ENCODE results near the gene ACP4.
"Not testable (repeated sequence)": the region's sequence is repeated elsewhere in the genome, so short reads cannot be mapped to it uniquely, and the experiment has no call there.

Gene ACP4

GRCh38 chr19:50773454-50773853 lies 16.8 kb upstream of the ACP4 start:
- DNase-seq (ENCODE audit: low read depth, low spot score); H3K27ac ChIP-seq: not testable (repeated sequence)

- no peak for DNase-seq (ENCODE audit: low read depth, low spot score)
- no peak overlapping the region for H3K27ac ChIP-seq
Observed at GRCh38 chr19:50776131-50776530, 14.1 kb upstream of the ACP4 start.

- no peak overlapping the region for H3K27ac ChIP-seq
- no peak for DNase-seq (ENCODE audit: low read depth, low spot score)
Observed at GRCh38 chr19:50777261-50777660, 13.0 kb upstream of the ACP4 start.

- no peak overlapping the region for H3K27ac ChIP-seq
- DNase-seq (ENCODE audit: low read depth, low spot score): no peak
Observed at GRCh38 chr19:50777830-50778303, 12.3 kb upstream of the ACP4 start.

- no peak overlapping the region for H3K27ac ChIP-seq
- DNase-seq (ENCODE audit: low read depth, low spot score): no peak
Observed at GRCh38 chr19:50778906-50779430, 11.2 kb upstream of the ACP4 start.

GRCh38 chr19:50779504-50780457 lies 10.4 kb upstream of the ACP4 start:
- DNase-seq (ENCODE audit: low read depth, low spot score): no peak
- no peak overlapping the region for H3K27ac ChIP-seq

GRCh38 chr19:50780753-50781435 lies 9.3 kb upstream of the ACP4 start:
- no peak overlapping the region for H3K27ac ChIP-seq
- no peak for DNase-seq (ENCODE audit: low read depth, low spot score)

- not testable (repeated sequence) for DNase-seq (ENCODE audit: low read depth, low spot score)
Observed at GRCh38 chr19:50783848-50784152, 6.4 kb upstream of the ACP4 start.

GRCh38 chr19:50784710-50785109 lies 5.5 kb upstream of the ACP4 start:
- H3K27ac ChIP-seq: no peak overlapping the region
- no peak for DNase-seq (ENCODE audit: low read depth, low spot score)

More at GRCh38 chr19:50783848-50784152, 6.4 kb upstream of the ACP4 start:
- H3K27ac ChIP-seq: not testable (repeated sequence)

GRCh38 chr19:50785329-50785728 lies 4.9 kb upstream of the ACP4 start:
- no peak for DNase-seq (ENCODE audit: low read depth, low spot score)
- no peak overlapping the region for H3K27ac ChIP-seq

GRCh38 chr19:50790922-50791467 lies 780 bp downstream of the ACP4 start:
- no peak overlapping the region for H3K27ac ChIP-seq
- DNase-seq (ENCODE audit: low read depth, low spot score): no peak

- DNase-seq (ENCODE audit: low read depth, low spot score): no peak
- H3K27ac ChIP-seq: no peak overlapping the region
Observed at GRCh38 chr19:50791594-50792271, 1.5 kb downstream of the ACP4 start.

GRCh38 chr19:50792272-50793250 lies 2.3 kb downstream of the ACP4 start:
- no peak for DNase-seq (ENCODE audit: low read depth, low spot score)
- H3K27ac ChIP-seq: no peak overlapping the region

GRCh38 chr19:50793558-50794065 lies 3.4 kb downstream of the ACP4 start:
- no peak for DNase-seq (ENCODE audit: low read depth, low spot score)
- no peak overlapping the region for H3K27ac ChIP-seq

- no peak overlapping the region for H3K27ac ChIP-seq
- no peak for DNase-seq (ENCODE audit: low read depth, low spot score)
Observed at GRCh38 chr19:50794074-50794875, 4.1 kb downstream of the ACP4 start.

GRCh38 chr19:50794876-50795663 lies 4.9 kb downstream of the ACP4 start:
- no peak overlapping the region for H3K27ac ChIP-seq
- no peak for DNase-seq (ENCODE audit: low read depth, low spot score)

- no peak for DNase-seq (ENCODE audit: low read depth, low spot score)
- H3K27ac ChIP-seq: no peak overlapping the region
Observed at GRCh38 chr19:50795664-50796073, 5.5 kb downstream of the ACP4 start.
